Measurements from ENCODE around the gene DAZAP1.

The DAZAP1 gene

GRCh38 chr19:1445185-1445931 is 38.0 kb downstream of the DAZAP1 start:
- DNase-seq: peak; percentile 69

GRCh38 chr19:1445932-1446712 is 38.7 kb downstream of the DAZAP1 start:
- peak; percentile 40 for DNase-seq

DNA sequence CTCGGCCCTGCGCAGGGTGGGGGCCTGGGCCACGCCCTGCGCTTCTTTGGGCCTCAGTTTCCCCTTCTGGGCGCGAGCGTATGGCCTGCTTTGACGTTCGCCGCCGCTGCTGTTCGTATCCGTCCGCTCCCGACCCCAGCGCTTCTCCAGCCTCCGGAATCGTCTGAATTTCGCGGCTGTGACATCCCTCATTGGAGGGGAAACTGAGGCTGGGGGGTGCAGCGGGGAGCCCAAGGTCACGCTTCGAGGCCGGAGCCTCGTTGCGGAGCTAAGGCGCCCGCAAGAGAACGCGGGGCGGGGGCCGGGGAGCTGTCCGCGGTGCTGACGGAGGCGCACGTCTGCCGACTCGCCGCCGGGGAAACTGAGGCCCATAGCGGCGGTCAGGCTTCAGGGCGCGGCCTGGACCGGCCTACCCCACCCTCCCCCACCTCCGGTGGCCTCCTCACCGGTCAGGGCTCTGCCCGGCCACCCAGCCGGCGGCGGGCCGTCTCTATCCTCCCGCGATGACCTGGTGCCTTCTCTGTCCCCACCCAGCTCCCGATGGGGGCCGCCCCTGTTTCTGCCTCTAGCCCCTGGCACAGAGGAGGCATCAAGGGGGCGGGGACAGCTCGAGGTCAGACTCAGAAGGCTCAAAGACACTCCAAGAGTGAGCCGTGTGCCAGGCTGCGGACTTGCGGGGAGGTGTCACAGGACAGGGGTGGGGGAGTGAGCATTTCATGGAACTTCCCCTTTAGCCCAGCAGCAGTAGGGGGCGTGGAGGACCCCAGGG is 39.5 kb downstream of the DAZAP1 start:
- DNase-seq: peak; percentile 12

DNA sequence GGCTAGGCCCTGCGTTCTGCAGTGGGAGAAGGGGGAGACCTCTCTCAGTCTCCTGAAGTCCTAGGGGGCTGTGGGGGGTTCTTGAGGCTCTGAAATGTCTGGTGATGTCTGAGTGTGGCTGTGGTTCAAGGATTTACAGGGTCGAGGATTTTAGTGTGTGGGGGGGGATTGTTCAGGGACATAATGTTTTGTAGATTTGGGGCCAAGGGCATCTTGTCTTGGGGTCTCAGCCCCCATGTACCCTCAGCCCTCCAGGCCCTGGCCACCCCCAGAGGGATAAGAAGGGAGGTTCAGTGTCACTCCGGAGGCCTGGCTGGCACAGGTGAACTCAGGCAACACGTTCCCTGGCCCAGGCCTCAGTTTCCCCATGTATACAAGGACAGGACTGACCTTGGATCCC is 40.1 kb downstream of the DAZAP1 start:
- DNase-seq: no peak

- no peak for DNase-seq
Observed at GRCh38 chr19:1447944-1448343, 40.6 kb downstream of the DAZAP1 start.

DNA sequence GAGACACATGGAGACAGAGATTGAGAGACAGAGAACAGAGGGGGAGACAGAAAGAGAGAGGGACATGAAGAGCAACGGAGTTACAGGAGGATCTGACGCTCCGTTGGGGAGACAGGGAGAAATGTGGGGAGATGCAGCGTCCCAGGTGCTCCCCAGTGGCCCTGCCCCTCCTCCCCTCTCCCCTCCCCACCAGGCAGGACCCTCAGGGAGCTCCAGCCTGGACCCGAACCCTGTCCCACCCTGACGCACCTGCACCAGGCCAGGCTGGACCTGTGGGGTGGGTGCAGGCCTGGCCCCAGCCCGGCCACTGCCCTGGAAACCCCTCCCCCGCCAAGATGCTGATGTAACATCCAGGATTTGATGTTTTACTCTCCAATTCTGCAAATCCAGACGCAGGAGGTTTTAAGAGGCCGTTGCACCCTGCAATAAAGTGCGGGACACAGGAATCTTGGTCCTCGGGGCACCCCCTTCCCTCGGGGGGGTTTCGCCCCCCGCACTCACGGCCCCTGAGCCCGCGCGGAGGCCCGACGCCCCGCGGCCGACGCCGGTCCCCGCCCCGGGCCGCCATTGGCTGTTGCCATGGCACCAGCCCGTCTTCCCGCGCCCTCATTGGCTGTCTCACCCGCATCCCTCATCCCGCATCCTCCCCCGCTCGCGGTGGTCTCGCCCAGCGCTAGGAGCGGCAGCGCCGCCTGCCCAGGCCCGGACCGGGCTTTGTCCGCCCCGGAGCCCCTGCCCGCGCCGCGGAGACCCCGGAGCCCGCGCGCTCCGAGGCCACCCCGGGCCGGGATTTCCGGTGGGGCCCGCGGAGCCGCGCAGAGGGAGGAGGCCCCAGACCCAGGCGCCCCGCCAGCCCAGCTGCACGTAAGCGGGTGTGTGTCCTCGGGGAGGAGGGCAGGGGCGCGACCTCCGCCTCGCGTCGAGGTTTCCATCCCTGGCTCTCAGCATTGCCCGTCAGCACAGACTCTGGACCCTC is 42.4 kb downstream of the DAZAP1 start, which contains the start of gene APC2:
TSS of gene APC2 (plus strand) at position 655 of the 976 bp plus-strand sequence. CDS start 2,881 bp downstream, outside the sequence.
- DNase-seq: peak; percentile 89

GRCh38 chr19:1450735-1451731 is 43.6 kb downstream of the DAZAP1 start:
- peak; percentile 51 for DNase-seq

DNA sequence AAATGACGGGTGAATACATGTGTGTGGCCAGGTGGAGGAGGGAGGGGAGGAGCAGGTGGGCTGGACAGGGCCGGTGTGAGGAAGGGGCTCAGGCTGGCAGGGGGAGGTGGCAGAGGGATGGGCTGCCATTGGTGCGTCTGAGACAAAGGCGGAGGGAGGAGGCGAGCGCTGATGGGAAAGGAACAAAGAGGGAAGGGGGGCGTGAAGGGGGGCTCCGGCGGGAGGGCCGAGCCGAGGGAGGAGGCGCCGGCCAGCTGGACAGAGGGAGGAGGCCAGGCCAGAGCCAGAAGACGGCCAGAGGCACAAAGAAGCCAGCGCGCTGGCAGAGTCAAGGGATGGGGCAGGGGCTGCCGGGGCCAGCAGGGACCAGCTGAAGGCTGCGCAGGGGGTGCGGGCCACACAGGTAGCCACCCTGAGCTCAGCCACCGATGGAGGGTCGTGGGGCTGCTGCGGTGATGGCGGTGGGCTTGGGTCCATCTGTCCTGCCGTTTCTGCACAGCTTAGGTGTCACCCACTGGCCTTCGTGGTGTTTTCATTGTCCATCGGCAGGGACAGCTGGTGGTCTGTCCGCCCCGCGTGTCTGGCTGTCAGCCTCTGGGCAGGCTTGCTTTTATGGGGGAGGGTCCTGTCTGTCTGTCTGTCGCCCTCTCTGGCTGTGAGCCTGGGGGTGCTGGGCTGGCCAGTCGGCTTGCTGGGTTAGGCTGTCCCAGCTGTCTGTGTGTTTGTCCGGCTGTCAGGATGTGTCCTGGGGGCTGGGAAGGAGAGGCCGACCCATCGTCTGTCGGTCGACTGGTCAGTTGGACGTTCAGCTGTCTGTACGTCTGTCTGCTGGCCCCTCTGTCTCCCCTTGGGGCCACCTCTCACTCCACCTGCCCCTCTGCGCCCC is 44.8 kb downstream of the DAZAP1 start:
- DNase-seq: peak; percentile 89

DNA sequence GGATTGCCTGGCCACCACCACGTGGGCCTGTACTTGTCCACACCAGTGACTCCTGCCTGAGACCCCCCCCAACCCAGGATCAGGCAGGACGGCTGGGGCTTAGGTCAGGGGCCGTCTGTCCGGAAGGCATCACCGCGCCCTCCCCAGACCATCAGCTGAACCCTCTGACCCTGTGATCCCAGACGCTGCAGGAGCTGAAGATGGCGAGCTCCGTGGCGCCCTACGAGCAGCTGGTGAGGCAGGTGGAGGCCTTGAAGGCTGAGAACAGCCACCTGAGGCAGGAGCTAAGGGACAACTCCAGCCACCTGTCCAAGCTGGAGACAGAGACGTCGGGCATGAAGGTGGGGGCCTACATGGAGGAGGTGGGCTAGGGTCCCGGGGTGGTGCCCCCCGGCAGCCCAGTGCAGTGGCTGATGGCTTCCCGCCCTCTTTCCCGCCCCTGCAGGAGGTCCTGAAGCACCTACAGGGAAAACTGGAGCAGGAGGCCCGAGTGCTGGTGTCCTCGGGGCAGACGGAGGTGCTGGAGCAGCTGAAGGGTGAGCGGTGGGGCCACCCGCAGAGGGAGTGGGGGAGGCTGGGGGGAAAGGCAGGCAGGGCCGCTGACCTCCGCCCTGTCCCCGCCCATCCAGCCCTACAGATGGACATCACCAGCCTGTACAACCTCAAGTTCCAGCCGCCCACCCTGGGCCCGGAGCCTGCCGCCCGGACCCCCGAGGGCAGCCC is 45.6 kb downstream of the DAZAP1 start:
- no peak for DNase-seq

- peak; percentile 96 for DNase-seq
Observed at GRCh38 chr19:1453525-1454364, 46.4 kb downstream of the DAZAP1 start.

GRCh38 chr19:1455002-1455335 is 47.6 kb downstream of the DAZAP1 start:
- DNase-seq: no peak

DNA sequence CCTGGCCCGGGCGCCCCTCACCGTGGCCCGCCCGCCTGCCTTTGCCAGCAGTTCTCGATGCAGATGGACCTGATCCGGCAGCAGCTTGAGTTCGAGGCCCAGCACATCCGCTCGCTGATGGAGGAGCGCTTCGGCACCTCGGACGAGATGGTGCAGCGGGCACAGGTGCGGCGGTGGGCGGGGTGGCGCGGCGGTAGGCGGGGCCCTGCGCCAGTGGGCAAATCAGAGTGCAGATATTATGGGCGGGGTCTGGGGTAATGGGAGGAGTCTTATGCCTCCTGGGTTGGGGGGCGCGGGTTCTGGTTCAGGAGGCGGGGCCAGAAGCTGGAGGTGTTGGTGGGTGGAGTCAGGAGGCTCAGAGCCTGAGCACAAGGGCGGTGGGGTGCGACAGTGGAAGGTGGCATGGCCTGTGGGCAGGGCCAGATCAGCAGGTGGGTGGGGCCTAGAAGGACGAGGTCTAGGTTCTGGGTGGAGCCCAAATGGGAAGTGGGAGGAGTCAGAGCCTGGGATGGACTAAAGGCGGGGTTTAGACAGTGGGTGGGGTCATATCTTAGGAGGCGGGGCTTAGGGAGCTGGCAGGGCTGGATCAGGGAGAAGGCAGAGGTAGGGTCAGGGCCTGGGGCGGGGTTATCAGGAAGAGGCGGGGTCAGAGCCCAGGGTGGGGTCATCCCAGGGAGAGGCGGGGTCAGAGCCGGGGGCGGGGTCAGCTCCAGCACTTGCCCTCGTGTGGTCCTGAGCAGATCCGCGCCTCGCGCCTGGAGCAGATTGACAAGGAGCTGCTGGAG is 48.1 kb downstream of the DAZAP1 start:
- no peak for DNase-seq

DNA sequence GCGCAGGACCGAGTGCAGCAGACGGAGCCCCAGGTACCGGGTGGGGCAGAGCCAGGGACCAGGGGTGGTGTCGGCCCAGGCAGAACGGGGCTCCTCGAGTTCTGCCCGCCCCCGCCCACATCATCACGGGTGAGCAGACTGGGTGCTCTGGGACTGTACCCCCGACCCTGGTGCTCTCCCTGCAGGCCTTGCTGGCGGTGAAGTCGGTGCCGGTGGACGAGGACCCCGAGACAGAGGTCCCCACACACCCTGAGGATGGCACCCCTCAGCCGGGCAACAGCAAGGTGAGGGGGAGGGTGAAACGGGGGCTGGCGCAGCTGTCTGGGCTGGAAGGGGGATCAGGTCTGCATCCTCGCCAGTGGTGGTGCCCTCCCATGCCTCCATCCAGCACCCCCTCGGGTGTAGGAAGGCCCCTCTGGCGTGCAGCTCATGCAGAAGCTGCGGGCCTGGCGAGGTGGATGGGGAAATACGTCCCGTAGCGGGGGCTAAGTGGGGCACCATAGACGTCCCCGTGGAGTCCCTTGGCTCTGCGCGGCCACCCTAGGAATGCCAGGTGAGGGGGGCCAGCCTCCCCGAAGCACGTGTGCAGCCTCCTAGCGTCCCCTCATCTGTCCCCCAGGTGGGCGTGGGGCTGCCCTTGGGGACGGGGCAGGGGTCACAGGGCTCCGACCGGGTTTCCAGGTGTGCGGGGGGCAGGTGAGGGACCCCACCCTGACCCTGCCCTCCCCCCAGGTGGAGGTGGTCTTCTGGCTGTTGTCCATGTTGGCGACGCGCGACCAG is 48.9 kb downstream of the DAZAP1 start:
- no peak for DNase-seq

DNA sequence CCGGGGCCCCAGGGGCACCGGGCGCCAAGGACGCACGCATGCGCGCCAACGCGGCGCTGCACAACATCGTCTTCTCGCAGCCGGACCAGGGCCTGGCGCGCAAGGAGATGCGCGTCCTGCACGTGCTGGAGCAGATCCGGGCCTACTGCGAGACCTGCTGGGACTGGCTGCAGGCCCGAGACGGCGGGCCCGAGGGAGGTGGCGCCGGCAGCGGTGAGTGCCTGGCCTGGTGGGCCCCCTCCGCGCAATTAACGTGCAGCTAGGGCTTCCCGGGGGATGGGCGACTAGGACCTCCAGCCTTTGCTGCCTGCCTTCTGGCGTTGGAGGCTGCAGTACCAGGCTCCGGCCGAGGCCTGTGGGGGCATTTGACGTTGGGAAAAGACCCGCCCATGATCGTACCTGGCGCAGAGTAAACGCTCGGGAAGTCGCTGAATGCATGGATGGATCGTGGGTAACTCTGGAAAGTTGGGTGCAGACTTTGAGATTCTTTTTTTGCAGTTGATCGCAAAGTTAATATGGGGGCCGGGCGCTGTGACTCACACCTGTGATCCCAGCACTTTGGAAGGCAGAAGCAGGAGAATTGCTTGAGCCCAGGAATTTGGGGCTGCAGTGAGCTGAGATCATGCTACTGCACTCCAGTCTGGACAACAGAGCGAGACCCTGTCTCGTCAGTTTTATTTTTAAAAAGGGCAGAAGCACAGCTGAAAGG is 49.8 kb downstream of the DAZAP1 start:
- DNase-seq: no peak

DNA sequence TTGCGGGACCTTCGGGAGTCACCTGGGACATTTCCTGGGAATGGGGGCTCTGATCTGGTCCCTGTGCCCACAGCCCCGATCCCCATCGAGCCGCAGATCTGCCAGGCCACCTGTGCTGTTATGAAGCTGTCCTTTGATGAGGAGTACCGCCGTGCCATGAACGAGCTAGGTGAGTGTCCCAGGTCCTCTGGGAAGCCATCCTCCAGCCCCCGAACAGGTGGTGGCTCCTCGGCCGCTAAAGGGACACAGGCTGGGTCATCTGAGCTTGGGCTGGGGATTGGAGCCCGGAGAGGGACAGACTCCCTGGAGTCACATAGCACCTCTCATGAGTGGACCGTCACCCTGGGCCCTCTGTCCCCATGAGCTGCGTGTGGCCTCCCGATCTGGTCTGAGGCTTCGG is 50.5 kb downstream of the DAZAP1 start:
- no peak for DNase-seq

DNA sequence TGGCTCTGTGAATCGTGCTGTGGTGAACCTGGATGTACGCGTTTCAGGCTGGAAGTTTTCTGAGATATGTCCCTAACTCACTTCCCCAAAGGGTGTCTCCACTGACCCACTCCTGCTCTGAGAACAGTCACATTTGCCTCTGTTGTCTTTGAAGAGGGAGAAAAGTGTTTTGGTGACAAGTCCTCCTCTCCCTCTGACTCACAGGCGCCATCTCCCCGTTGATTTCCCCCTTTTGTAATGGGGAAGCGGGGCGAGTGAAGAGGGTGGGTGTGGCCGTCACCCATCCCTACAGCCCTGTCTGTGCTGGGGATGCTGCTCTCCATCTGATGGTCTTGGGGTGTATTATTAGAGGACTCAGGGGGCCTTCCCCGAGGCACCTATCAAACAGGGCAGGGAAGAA is 52.1 kb downstream of the DAZAP1 start:
- no peak for DNase-seq
